ENCODE results near the gene CABYR. TPM values are rescaled to one million over a fixed set of nuclear protein-coding genes. Genes with fewer than 3 reads are reported as not detected.

CABYR gene
- total and polyA plus RNA-seq, 2 of the 8 experiments (the other 6 are each of a cell fraction or from before 2014, with no cell fraction given): 14.5 to 18.8 TPM

GRCh38 chr18:24128700-24129099, 10.2 kb upstream of the CABYR start (continued):
- TF ChIP-seq USF2 (IDR thresholded peaks at IDR 0.05; ENCODE audit: low read length): no peak
- no peak for TF ChIP-seq NANOG (IDR thresholded peaks at IDR 0.05; ENCODE audit: insufficient read depth, low read depth, low read length, poor library complexity, severe bottlenecking)
- no peak for TF ChIP-seq JUND (IDR thresholded peaks at IDR 0.05; ENCODE audit: low read length)
- TF ChIP-seq YY1 (IDR thresholded peaks at IDR 0.05; ENCODE audit: low read depth, low read length): no peak
- TF ChIP-seq TCF12 (IDR thresholded peaks at IDR 0.05; ENCODE audit: low read depth, low read length): no peak
- TF ChIP-seq EZH2 (IDR thresholded peaks at IDR 0.05; ENCODE audit: low read depth, low read length, severe bottlenecking): no peak
- TF ChIP-seq TAF1 (IDR thresholded peaks at IDR 0.05; ENCODE audit: low read depth, low read length): no peak

All from H1 (cell line).